Measurements from ENCODE around the gene PJA2.

DNA sequence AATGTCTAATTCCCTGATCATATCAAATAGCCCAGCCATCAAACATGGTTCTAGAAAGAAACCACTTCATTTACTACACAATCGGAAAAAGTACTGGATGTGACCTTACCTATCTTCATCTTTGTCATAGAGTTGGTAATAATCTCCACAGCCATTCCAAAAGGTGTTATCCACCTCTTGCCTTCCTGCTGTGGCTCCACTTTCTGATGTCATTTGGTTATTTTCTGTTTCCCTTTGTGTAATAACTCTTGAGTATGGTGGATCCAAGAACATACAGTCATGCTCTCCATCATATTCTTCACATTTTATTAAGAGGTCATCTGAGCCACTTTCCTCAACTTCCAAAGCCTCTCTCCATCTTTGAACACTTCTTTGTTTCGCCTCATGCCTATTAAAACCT lies 31.7 kb downstream of the PJA2 start:
- TF ChIP-seq CTCF (conservative IDR thresholded peaks at IDR 0.05 in 1 of 2, IDR thresholded peaks at IDR 0.05 in 1 of 2; ENCODE audit: low read depth in 1 of 2, low read length in 2 of 2) = no peak
- no peak for TF ChIP-seq EZH2 (IDR thresholded peaks at IDR 0.05; ENCODE audit: low read length, missing control alignments)

Data from fibroblast of lung (primary cell).